Kidney epithelial cell (primary cell): ENCODE results near the gene GNG12. TPM values are rescaled to one million over a fixed set of nuclear protein-coding genes. Genes with fewer than 3 reads are reported as not detected.
A peak's percentile ranks its signal among the peaks of the same experiment; 100 is the strongest.

Source experiments
- DNase-seq: peaks from one replicate; pipeline ENCODE4 v3.0.0-alpha.2; 2010; ENCODE audit warnings: low read depth
- H3K27me3 ChIP-seq: 2 replicates; pipeline ENCODE4 v1.6.0; 2011; ENCODE audit warnings: low read length; ENCODE audit not compliant: control insufficient read depth, insufficient read depth
- H3K36me3 ChIP-seq: 2 replicates; pipeline ENCODE4 v1.5.1; 2011; ENCODE audit warnings: low read length; ENCODE audit not compliant: control insufficient read depth, insufficient read depth
- H3K4me3 ChIP-seq: 2 replicates; pipeline ENCODE4 v1.5.1; 2011; ENCODE audit warnings: low read depth, mild to moderate bottlenecking, control low read depth, low read length
- CTCF ChIP-seq: IDR thresholded peaks from 2 replicates; pipeline ENCODE4 v1.5.1; 2011; ENCODE audit warnings: mild to moderate bottlenecking, moderate library complexity, low read length, control low read depth, inconsistent platforms; ENCODE audit not compliant: insufficient read depth, poor library complexity, severe bottlenecking
- total RNA-seq: library from RNA; depleted of rRNA; stranded (reverse); fragments of >200 nt; gene quantifications from 2 replicates; pipeline ENCODE4 v1.2.3, GENCODE V29; 2015

The GNG12 gene
- total RNA-seq, 1 donor from 2014 or later: 85.7 TPM

GRCh38 chr1:67735806-67736627 lies 97.2 kb downstream of the GNG12 start:
- H3K36me3 ChIP-seq: no peaks in the 10 kb centered on the region
- peak overlapping the region; percentile 1 for H3K4me3 ChIP-seq
- TF ChIP-seq CTCF: no peak
- DNase-seq: peak; percentile 91
- H3K27me3 ChIP-seq: no peaks in the 10 kb centered on the region

- DNase-seq: no peak
- Histone ChIP-seq H3K27me3 (no peaks in the 10 kb centered on the region), H3K4me3 (no peak overlapping the region), H3K36me3 (no peaks in the 10 kb centered on the region)
- no peak for TF ChIP-seq CTCF
Observed at GRCh38 chr1:67735206-67735605, 98.1 kb downstream of the GNG12 start.

- Histone ChIP-seq H3K36me3 (no peaks in the 10 kb centered on the region), H3K27me3 (no peaks in the 10 kb centered on the region), H3K4me3 (no peak overlapping the region)
- DNase-seq: no peak
- no peak for TF ChIP-seq CTCF
Observed at GRCh38 chr1:67734323-67734690, 99.0 kb downstream of the GNG12 start.

GRCh38 chr1:67733681-67734322 lies 99.5 kb downstream of the GNG12 start:
- Histone ChIP-seq H3K27me3 (no peaks in the 10 kb centered on the region), H3K36me3 (no peaks in the 10 kb centered on the region), H3K4me3 (no peak overlapping the region)
- no peak for DNase-seq
- no peak for TF ChIP-seq CTCF

- TF ChIP-seq CTCF: no peak
Observed at GRCh38 chr1:67732750-67733151, 100.5 kb downstream of the GNG12 start.

More at GRCh38 chr1:67732750-67733151, 100.5 kb downstream of the GNG12 start:
- H3K4me3 ChIP-seq: no peak overlapping the region
- no peaks in the 10 kb centered on the region for H3K27me3 ChIP-seq
- DNase-seq: no peak
- H3K36me3 ChIP-seq: no peaks in the 10 kb centered on the region
